Aorta (tissue), 5 donors: Measurements from ENCODE around the gene REXO4. TPM values are rescaled to one million over a fixed set of nuclear protein-coding genes. Genes with fewer than 3 reads are reported as not detected.

Source experiments
- ATAC-seq: fragments of 200-7000 bp; cut with Tn5 transposase; one replicate; pipeline ENCODE4 v1.9.1; 2022; ENCODE audit warnings: moderate library complexity; ENCODE audit not compliant: low FRiP score
- DNase-seq, 2 donors: peaks; one replicate each; pipeline ENCODE4 v3.0.0-alpha.2; 2020
- H3K27ac ChIP-seq, 2 donors: one replicate each; pipeline ENCODE4 v1.5.1; 2013; ENCODE audit warnings: low read length in 2 of 2, mild to moderate bottlenecking in 2 of 2, moderate library complexity in 2 of 2, control low read depth in 1 of 2, inconsistent platforms in 1 of 2, low read depth in 1 of 2
- H3K27me3 ChIP-seq, 2 donors: one replicate each; pipeline ENCODE4 v1.6.1; 2013; ENCODE audit warnings: control low read depth in 1 of 2, low read length in 1 of 2, mild to moderate bottlenecking in 1 of 2, moderate library complexity in 1 of 2; ENCODE audit not compliant: insufficient read depth in 2 of 2, control insufficient read depth in 1 of 2
- H3K36me3 ChIP-seq, 2 donors: one replicate each; pipeline ENCODE4 v1.6.1; 2013; ENCODE audit warnings: control low read depth in 1 of 2, low read length in 1 of 2, mild to moderate bottlenecking in 1 of 2; ENCODE audit not compliant: insufficient read depth in 2 of 2, control insufficient read depth in 1 of 2
- H3K4me1 ChIP-seq, 2 donors: one replicate each; pipeline ENCODE4 v1.6.1; 2013; ENCODE audit warnings: low read length in 2 of 2, control low read depth in 1 of 2, mild to moderate bottlenecking in 1 of 2, moderate library complexity in 1 of 2; ENCODE audit not compliant: insufficient read depth in 2 of 2, control insufficient read depth in 1 of 2
- H3K4me3 ChIP-seq, 2 donors: one replicate each; pipeline ENCODE4 v1.5.1; 2013; ENCODE audit warnings: low read length in 2 of 2, control low read depth in 1 of 2, mild to moderate bottlenecking in 1 of 2
- H3K9me3 ChIP-seq: one replicate; pipeline ENCODE4 v1.6.1; 2013; ENCODE audit warnings: mild to moderate bottlenecking, low read length; ENCODE audit not compliant: control insufficient read depth
- WGBS, 2 donors: extraction: QIAGEN DNeasy Blood & Tissue Kit; methylation state at CpG; one replicate each; pipeline ENCODE4 v1.1.7; 2013; 5-methylcytosine and 5-hydroxymethylcytosine counted together
- intact Hi-C, 2 donors: fragments of 100-400 bp; cut with DNase I; formaldehyde crosslinking; loops; one replicate each; pipeline versions ENCODE4 v1.14.2 to v1.15.0; 2022
- polyA plus RNA-seq, 2 donors: library from polyadenylated mRNA; stranded (reverse); fragments of 200-250 nt; gene quantifications; one replicate each; pipeline ENCODE4 v1.2.3, GENCODE V29; 2013
- total RNA-seq, 2 donors: library from RNA; stranded (reverse); fragmentation: NEBNext Ultra II Directional; extraction: Animal tissue kit (Norgen Biotek cat#: 25700); gene quantifications; one replicate each; pipeline ENCODE4 v1.2.1, GENCODE V29; 2021
- donor health status: healthy with polysubstance abuse.
- donor health status: Bipolar disorder and iron deficiency.
- donor health status: DM: no; HTN: no; CAD: no.
- donor health status: DM: no; HTN: no; CAD: no.
- donor health status: DM: yes; HTN: yes; CAD: no.

Gene REXO4
- total and polyA plus RNA-seq, 4 donors, result 10.8 to 19.1 (median 14.3) TPM

GRCh38 chr9:133429214-133429613, 11.4 kb upstream of the REXO4 start:
- DNase-seq (no peak), ATAC-seq (peak; percentile 6)
- intact Hi-C loops, result no loop called here
- no peak overlapping the region for H3K4me3 ChIP-seq
- H3K27me3 ChIP-seq, result no peaks in the 10 kb centered on the region
- no peaks in the 10 kb centered on the region for H3K4me1 ChIP-seq
- H3K36me3 ChIP-seq, result no peaks in the 10 kb centered on the region
- WGBS, 2 donors, result 3 to 6% methylated on average over 11 to 18 of the region's 18 CpGs
- no peaks in the 10 kb centered on the region for H3K9me3 ChIP-seq
- no peak overlapping the region for H3K27ac ChIP-seq

DNA sequence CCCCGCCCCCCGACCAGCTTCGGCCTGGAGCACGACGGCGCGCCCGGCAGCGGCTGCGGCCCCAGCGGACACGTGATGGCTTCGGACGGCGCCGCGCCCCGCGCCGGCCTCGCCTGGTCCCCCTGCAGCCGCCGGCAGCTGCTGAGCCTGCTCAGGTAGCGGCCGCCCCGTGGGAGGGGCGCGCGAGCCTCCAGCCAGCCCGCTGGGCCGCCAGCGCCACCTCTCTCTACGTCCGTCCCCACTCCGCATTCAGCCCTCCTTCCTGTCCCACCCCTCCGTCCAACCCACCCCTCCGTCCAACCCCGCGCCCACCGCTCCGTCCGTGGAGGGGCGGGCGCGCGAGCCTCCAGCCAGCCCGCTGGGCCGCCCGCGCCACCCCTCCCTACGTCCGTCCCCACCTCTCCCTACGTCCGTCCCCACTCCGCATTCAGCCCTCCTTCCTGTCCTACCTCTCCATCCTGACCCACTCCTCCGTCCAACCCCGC, 10.8 kb upstream of the REXO4 start:
- no peaks in the 10 kb centered on the region for H3K27me3 ChIP-seq
- ATAC-seq (no peak), DNase-seq (no peak)
- no peaks in the 10 kb centered on the region for H3K9me3 ChIP-seq
- intact Hi-C loops, result no loop called here
- 1% methylated on average over 26 to 57 of the region's 57 CpGs for whole genome bisulfite sequencing, 2 donors
- H3K36me3 ChIP-seq, result no peaks in the 10 kb centered on the region
- peak overlapping the region in 1 of 2 donors; percentile 5 for H3K4me3 ChIP-seq
- no peak overlapping the region for H3K27ac ChIP-seq
- no peaks in the 10 kb centered on the region for H3K4me1 ChIP-seq

GRCh38 chr9:133427658-133428348, 10.0 kb upstream of the REXO4 start:
- H3K9me3 ChIP-seq, result no peaks in the 10 kb centered on the region
- no peaks in the 10 kb centered on the region for H3K27me3 ChIP-seq
- intact Hi-C loops, result no loop called here
- ATAC-seq, result no peak
- no peak overlapping the region for H3K27ac ChIP-seq
- WGBS, 2 donors, result 62 to 65% methylated on average over 10 of the region's 10 CpGs
- no peaks in the 10 kb centered on the region for H3K4me1 ChIP-seq
- DNase-seq, result no peak
- no peaks in the 10 kb centered on the region for H3K36me3 ChIP-seq
- H3K4me3 ChIP-seq, result no peak overlapping the region

DNA sequence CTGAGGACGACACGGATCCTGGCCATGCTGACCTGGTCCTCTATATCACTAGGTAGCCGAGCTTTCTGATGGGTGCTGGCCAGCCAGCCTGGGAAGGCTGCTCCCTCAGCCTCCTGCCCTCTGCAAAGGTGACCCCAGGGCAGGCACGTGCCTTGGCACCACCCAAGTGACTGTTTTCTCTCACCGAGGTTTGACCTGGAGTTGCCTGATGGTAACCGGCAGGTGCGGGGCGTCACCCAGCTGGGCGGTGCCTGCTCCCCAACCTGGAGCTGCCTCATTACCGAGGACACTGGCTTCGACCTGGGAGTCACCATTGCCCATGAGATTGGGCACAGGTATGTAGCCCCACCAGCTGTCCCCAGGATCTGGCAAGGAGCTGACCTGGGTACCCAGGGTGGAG, 8.2 kb upstream of the REXO4 start:
- H3K4me1 ChIP-seq, result no peaks in the 10 kb centered on the region
- H3K4me3 ChIP-seq, result no peak overlapping the region
- no peaks in the 10 kb centered on the region for H3K9me3 ChIP-seq
- ATAC-seq, result no peak
- no peaks in the 10 kb centered on the region for H3K36me3 ChIP-seq
- no peak for DNase-seq
- intact Hi-C loops, result no loop called here
- no peak overlapping the region for H3K27ac ChIP-seq
- 91 to 92% methylated on average over 11 of the region's 11 CpGs for WGBS, 2 donors
- no peaks in the 10 kb centered on the region for H3K27me3 ChIP-seq

- H3K4me3 ChIP-seq, result no peak overlapping the region
- no peak overlapping the region for H3K27ac ChIP-seq
- no peaks in the 10 kb centered on the region for H3K27me3 ChIP-seq
- ATAC-seq (no peak), DNase-seq (no peak)
- 90% methylated on average over 22 of the region's 22 CpGs for WGBS, 2 donors
- H3K4me1 ChIP-seq, result no peaks in the 10 kb centered on the region
- H3K9me3 ChIP-seq, result no peaks in the 10 kb centered on the region
- H3K36me3 ChIP-seq, result no peaks in the 10 kb centered on the region
- intact Hi-C loops, result no loop called here
These were observed 7.3 kb upstream of the REXO4 start for GRCh38 chr9:133425049-133425632.

- Histone ChIP-seq H3K36me3 (no peaks in the 10 kb centered on the region), H3K27ac (no peak overlapping the region), H3K9me3 (no peaks in the 10 kb centered on the region), H3K27me3 (no peaks in the 10 kb centered on the region), H3K4me3 (no peak overlapping the region), H3K4me1 (no peaks in the 10 kb centered on the region)
- no peak for DNase-seq
- intact Hi-C loops, result no loop called here
- ATAC-seq, result no peak
- WGBS, 2 donors, result 93 to 95% methylated on average over 12 of the region's 12 CpGs
These were observed 6.4 kb upstream of the REXO4 start for GRCh38 chr9:133424187-133424586.

GRCh38 chr9:133423216-133423615, 5.4 kb upstream of the REXO4 start:
- no peak for DNase-seq
- intact Hi-C loops, result no loop called here
- 70 to 81% methylated on average over 3 of the region's 3 CpGs for WGBS, 2 donors
- no peaks in the 10 kb centered on the region for H3K9me3 ChIP-seq
- no peak overlapping the region for H3K4me3 ChIP-seq
- H3K36me3 ChIP-seq, result no peaks in the 10 kb centered on the region
- no peak for ATAC-seq
- H3K27me3 ChIP-seq, result no peaks in the 10 kb centered on the region
- H3K27ac ChIP-seq, result no peak overlapping the region
- H3K4me1 ChIP-seq, result no peaks in the 10 kb centered on the region

DNA sequence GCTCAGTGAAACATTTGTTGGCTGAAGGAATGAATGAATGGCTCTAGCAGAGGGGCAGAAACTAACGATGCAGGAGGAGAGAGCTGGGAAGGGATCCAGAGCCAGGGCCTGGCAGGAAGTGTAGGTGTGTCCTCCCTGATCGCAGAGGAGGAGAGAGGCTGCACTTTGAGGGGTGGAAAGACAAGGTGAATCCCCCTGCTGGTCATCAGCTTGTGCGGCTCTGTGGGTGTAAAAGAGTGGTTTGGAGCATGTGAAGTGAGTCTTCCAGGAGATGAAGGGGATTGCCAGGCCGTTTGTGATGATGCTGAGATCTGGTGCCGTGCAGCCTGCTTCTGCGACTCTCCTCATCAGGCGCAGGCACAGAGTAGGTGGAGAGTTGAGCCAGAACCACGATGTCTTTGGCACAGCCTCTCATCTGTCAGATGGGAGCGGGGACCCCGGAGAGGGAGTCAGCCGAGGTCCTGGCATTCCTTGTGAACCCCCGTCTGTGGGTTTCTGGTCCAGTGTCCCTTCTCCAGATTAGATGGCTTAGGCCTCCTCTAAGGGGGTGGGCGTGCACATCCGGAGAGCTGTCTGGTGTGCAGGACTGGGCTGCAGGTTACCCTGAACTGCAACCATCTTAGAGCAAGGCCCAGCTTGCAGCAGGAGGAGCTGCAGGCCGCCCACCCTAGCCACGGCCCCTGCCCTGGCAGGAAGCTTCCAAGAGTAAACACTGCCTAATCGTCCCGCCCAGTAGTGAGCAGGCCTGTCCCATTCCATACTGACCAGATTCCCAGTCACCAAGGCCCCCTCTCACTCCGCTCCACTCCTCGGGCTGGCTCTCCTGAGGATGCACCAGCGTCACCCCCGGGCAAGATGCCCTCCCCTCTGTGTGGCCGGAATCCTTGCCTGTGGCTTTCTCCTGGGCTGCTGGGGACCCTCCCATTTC, 4.1 kb upstream of the REXO4 start, which contains the start of gene ADAMTS13:
ADAMTS13 (plus strand) TSS at position 753 of the 928 bp plus-strand sequence; CDS start at position 830, 77 bp downstream.
- Histone ChIP-seq H3K27ac (no peak within 1 kb of the TSS), H3K4me3 (no peak within 1 kb of the TSS), H3K4me1 (no peaks in the 10 kb centered on the region), H3K27me3 (no peaks in the 10 kb centered on the region), H3K9me3 (no peaks in the 10 kb centered on the region), H3K36me3 (no peaks in the 10 kb centered on the region)
- no peak for ATAC-seq
- WGBS, 2 donors, result 53 to 55% methylated on average over 23 of the region's 23 CpGs
- intact Hi-C loops, result no loop called here
- DNase-seq, result no peak
